Measurements from ENCODE around the gene ORAI2.

DNA sequence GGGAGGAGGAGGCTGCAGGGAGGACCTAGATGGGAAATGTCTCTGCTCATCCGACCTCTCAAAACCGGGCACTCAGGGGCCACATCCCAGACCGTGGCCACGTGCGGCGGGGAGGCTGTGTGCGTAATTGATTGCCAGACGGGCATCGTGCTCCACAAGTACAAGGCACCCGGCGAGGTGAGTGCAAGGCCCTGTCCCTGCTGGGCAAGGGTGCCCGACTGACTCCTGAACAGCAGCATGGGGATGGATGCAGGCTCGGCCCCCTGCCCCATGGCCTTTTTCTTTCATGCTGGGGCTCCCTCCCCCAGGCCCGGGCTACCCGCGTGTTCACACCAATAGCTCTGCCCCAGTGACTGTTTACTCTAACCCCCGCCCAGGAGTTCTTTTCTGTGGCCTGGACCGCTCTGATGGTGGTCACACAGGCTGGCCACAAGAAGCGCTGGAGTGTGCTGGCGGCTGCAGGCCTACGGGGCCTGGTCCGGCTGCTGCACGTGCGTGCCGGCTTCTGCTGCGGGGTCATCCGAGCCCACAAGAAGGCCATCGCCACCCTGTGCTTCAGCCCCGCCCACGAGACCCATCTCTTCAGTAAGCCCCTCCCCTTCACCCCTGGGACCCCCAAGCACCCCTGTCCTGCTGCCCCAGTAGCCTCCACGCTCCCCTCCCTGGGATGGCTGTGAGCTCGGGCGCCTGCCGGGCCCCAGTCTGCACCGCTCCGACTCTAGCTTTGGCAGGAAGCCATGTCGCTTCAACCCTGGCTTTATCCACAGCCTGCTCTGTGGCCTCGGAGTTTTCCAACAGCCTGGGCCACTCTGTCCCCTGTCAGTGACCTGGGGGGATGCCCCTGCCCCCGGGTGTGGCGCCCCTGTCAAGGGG lies 35.3 kb downstream of the ORAI2 start:
- TF ChIP-seq, protein P1, sequence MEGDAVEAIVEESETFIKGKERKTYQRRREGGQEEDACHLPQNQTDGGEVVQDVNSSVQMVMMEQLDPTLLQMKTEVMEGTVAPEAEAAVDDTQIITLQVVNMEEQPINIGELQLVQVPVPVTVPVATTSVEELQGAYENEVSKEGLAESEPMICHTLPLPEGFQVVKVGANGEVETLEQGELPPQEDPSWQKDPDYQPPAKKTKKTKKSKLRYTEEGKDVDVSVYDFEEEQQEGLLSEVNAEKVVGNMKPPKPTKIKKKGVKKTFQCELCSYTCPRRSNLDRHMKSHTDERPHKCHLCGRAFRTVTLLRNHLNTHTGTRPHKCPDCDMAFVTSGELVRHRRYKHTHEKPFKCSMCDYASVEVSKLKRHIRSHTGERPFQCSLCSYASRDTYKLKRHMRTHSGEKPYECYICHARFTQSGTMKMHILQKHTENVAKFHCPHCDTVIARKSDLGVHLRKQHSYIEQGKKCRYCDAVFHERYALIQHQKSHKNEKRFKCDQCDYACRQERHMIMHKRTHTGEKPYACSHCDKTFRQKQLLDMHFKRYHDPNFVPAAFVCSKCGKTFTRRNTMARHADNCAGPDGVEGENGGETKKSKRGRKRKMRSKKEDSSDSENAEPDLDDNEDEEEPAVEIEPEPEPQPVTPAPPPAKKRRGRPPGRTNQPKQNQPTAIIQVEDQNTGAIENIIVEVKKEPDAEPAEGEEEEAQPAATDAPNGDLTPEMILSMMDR (CRISPR knock-in tag; IDR thresholded peaks at IDR 0.05) = no peak
- TF ChIP-seq POLR2A (IDR thresholded peaks at IDR 0.05; ENCODE audit: insufficient read depth in 1 of 2, low read depth in 2 of 2, low read length in 2 of 2) = no peak
- no peak for TF ChIP-seq TCF7L2 (IDR thresholded peaks at IDR 0.05; ENCODE audit: low read depth, low read length)
- TF ChIP-seq ZNF549 (CRISPR knock-in tag; IDR thresholded peaks at IDR 0.05) = no peak
- TF ChIP-seq MLX (CRISPR knock-in tag; IDR thresholded peaks at IDR 0.05) = no peak
- no peak for TF ChIP-seq RXRA (CRISPR knock-in tag; IDR thresholded peaks at IDR 0.05)
- TF ChIP-seq ZNF253 (CRISPR knock-in tag; IDR thresholded peaks at IDR 0.05; ENCODE audit: borderline replicate concordance) = no peak
- no peak for TF ChIP-seq ZNF205 (CRISPR knock-in tag; IDR thresholded peaks at IDR 0.05)

Data from HepG2 (cell line).